HG03025 (cell line): ENCODE results near the gene ADGRF3.
"Not testable (repeated sequence)": the region's sequence is repeated elsewhere in the genome, so short reads cannot be mapped to it uniquely, and the experiment has no call there.

Experiments used
- ATAC-seq: cut with Tn5 transposase; IDR thresholded peaks from one replicate; pipeline ENCODE4 v1.9.1; 2021; ENCODE audit warnings: mild to moderate bottlenecking, moderate library complexity; ENCODE audit not compliant: unreplicated experiment, low FRiP score

The ADGRF3 gene

DNA sequence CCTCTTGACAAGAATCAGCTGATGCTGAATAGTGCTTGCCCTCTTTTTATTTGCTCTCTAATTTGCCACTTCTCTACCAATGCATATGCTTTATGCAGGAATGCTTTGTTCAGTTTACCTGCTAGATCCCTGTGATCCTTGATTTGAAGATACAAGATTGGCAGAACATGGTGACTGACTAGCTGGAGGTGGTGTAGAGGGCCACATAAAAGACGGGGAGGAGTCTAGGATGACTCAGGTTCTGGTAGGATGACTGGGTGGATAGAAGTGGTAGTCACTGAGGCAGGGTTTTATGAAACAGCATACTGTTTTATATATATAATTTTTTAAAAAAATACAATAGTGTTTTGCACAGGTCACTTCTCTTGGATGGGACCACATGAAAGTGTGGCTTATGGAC is 6.3 kb upstream of the ADGRF3 start:
- no peak for ATAC-seq

DNA sequence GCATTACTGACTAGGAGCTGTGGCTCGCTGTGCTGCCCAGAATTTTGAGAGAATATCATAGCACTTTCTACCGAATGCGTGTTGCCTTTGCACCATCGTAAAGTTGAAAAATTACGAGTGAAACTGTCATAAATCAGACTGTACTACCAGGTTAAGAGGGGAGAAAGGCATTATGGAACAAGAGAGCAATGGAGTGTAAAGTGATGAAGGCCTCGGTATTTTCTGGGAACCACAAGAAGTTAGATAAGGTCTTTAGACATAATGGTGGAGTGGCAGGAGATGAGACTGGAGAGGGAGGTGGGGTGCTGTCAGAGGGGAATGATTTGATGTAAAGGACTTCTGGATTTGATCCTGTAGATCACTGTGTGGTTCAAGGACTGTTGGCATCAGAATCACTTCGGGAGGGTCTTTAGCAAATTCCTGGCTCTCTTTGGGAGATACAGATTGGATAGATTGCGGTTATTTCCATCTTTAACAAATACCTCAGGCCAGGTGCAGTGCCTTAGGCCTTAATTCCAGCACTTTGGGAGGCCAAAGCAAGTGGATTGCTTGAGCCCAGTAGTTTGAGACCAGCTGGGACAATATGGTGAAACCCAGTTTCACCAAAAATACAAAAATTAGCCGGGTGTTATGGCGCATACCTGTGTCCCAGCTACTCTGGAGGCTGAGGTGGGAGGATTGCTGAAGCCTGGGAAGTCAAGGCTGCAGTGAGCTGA is 4.9 kb upstream of the ADGRF3 start:
- ATAC-seq, result no peak

DNA sequence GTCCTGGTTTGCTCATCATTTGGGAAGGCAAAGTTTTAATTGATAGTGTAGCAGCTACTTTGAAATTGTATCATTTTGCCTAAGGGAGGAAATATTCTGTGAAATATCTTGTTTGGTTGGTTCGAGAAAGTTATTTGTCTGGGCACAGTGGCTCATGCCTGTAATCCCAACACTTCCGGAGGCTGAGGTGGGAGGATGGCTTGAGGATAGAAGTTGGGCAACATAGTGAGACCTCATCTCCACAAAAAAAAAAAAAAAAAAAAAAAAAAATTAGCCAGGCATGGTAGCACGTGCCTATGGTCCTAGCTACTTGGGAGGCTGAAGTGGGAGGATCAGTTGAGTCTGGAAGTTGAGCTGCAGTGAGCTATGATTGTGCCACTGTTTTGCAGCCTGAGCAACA is 3.1 kb upstream of the ADGRF3 start:
- ATAC-seq, result no peak

DNA sequence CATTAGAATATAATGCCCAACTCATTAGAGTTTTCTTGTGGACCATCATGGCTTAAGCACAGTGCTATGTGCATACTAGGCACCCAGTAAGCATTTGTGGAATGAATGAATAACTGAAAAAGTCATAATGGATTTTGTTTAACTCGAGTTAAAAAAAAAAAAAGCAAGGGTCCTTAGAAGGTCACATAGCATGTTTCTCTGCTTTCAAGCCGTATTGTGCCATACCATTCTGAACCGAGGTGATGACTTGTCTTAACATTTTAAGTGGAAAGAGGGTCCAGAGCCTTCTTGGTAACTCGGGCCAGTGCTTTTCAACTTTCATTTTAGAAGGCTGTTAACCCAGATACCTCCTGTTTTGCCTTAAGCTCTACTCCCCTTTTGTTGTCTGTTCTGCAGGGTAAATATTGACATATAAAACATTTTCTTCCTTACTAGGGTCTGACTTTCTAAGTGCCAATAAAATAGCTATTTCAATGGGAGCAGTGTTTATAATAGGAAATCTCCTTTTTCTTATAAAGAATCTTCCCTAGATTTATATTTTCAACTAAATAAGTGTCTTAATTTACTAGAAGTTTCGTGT is 787 bp upstream of the ADGRF3 start:
- ATAC-seq, result no peak

DNA sequence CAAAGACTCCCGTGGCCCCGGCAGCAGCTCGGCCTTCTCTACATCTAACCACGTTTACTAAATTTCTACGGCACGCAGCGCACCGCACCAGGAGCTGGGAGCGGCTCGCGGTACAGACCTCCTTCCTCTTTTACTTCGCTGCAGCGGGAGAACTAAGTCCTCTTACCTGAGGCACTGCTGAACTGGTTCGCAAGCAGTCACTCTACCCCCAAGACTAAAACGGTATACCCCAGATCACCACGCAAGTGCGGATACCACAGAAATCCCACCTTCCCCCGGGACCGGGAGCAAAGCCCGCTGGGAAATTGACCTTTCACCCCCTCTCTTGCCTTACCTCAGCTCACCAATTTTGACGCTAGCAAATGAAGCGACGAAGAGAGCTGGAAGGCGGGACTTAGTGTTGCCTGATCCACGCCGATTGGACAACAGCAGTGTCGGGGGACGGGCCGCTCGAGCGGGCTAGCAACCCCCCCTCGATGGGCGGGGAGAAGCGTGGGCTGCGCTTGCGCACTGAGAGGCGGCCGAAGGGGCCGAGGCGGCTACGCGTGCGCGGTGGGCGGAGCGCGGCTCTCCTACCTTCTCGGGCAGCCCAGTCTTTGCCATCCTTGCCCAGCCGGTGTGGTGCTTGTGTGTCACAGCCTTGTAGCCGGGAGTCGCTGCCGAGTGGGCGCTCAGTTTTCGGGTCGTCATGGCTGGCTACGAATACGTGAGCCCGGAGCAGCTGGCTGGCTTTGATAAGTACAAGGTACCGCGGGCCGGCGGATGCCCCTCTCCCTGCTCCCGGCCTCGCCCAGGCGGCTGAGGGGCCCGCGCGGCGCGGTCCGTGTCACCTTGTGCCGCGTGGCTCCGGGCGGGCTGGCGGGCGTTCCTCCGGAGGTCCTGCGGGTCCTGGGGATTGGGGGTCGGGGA is 790 bp downstream of the ADGRF3 start, which contains the start of gene SELENOI:
Gene SELENOI (plus strand): TSS at position 599 of the 909 bp plus-strand sequence. CDS start 90 bp downstream, at position 689.
- peak; percentile 92 for ATAC-seq

DNA sequence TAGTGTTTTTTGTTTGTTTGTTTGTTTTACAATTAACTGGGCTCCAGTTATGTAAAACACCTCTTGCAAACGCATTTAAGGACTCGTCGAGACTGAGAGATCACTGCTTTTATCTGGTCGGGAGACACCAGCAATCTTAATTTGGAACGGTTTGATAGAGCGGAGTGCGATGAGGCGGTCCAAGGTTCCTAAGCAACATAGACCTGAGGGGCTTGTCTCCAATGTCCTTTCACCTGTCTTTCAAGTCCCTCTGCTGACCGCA is 1.4 kb downstream of the ADGRF3 start:
- ATAC-seq, result no peak

DNA sequence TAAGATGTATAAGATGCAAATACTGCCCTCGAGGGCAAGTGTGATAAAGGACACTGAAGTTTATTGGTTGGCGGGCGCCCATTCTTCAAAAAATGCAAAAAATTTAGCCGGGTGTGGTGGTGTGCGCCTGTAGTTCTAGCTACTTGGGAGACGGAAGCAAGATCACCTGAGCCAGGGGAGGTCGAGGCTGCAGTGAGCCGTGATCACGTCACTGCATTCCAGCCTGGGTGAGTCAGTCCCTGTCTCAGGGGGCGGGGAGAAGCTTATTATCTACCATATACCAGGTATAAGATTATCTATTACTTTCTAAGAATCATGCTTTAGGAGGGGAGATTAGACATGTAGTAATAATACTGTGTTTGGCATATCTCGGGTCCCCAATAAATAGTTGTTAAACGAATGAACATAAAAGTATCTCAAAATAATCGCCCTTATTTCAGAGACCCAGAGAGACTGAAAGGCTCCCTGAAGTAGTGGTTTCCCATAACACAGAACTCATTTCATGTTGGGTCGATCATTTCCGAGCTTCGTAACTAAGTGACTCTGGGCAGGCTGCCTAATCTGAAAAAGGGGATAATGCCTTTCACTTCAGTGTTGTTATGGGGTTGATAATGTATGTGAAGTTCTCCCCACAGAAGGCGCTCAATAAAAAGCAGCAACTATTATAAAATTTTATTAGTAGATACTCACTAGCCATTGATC is 1.9 kb downstream of the ADGRF3 start:
- ATAC-seq, result no peak

DNA sequence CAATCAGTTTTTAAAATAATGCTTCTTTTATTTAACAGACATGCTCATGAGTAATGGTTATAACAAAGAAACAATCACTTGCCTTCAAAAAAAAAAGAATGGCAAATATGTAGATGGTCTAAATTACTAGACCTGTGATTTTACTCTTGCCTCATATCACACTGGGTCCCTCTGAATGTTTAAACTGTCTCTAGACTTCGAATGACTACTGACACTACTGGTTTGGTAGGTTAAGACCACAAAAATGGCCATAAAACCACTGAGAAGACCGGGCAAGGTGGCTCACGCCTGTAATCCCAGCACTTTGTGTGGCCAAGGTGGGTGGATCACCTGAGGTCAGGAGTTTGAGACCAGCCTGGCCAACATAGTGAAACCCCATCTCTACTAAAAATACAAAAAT is 5.8 kb downstream of the ADGRF3 start:
- no peak for ATAC-seq

DNA sequence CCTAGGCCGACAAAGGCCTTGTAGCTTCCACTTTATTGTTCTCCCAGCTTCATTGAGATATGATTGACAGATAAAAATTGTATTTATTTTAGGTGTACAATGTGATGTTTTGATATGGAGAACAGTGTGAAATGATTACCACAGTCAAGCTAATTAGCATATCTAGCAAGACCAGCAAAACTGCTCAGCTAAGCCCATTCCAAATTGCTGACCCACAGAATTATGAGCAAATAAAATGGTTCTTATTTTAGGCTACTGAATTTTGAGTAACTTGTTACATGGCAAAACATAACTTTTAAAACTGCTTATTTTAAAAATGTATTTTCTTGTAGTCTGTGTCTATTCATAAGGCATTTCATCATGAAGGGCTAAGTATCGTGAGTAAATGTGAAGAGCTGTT is 9.3 kb downstream of the ADGRF3 start:
- no peak for ATAC-seq

DNA sequence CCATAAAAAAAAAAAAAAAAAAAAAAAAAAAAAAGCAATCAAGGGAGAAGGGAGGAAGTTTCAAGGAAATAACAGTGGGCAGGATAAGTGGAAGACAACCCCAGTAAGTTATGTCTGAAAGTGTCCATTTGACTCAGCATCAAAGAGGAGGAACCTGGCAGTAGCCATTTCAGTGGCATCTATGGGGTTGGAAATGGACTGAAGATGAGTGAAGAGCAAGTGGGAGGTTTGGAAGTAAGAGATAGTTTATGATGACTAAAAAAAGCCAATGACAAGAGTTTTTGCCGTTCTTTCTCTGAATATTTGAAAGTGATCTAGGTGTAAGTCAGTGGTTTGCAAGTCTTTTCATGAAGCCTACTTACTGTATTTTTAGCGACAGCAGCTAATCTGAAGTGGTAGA is 9.9 kb downstream of the ADGRF3 start:
- ATAC-seq, result no peak

DNA sequence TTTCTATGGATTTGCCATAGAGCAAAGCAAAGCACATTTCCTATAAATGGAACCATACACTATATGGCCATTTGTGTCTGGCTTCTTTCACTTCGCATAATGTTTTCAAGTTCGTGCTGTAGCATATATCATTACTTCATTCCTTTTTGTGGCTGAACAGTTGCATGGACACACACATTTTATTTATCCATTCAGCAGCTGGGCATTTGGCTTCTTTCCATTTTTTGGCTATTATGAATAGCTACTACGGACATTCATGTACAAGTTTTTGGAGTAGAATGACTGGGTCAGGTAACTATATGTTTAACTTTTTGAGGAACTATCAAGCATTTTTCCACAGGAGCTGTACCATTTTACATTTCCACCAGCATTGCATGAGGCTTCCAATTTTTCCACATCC is 11.4 kb downstream of the ADGRF3 start:
- ATAC-seq, result no peak

DNA sequence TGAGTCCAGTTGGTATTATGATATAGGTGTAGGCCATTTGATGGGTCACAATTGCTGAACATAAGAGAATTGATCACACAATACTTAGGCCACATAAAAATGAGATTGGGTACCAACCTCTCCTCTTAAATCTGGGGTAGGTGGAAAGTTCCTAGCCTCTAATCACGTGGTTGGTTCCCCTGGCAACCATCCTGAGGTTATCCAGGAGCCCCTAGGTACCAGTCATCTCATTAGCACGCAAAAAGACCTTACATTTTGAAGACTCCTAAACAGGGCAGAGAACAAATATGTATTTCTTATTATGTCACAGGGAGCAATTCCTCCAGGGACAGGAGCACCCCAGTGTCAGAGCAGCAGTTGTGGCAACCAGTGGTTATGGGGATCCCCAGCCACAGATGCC is 13.3 kb downstream of the ADGRF3 start:
- no peak for ATAC-seq

DNA sequence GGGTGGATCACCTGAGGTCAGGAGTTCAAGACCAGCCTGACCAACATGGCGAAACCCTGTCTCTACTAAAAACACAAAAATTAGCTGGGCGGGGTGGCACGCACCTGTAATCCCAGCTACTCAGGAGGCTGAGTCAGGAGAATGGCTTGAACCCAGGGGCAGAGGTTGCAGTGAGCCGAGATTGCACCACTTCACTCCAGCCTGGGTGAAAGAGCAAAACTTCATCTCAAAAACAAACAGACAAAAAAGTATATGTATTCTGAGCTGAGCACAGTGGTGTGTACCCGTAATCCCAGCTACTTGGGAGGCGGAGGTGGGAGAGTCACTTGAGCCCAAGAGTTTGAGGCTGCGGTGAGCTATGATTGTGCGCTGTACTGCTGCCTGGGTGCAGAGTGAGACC is 15.3 kb downstream of the ADGRF3 start:
- ATAC-seq, result not testable (repeated sequence)

DNA sequence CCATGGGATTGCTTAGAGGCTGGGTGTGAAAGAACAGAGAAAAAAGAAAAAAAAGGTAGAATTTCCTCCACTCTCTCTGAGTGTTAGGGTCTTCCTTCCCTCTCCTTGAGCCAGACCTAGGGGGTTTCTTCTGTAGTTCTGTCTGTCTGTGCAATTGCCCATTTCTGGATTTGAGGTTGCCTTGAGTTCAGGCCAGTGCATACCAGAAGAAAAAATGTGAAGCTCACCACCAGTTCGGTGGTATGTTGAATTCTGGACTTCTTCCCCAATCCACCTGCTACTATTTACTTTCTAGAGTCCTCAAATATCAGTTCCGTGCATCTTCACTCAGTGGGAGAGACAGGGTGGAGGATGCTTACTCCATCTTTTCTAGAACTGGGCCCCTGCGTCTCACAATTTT is 16.0 kb downstream of the ADGRF3 start:
- no peak for ATAC-seq

DNA sequence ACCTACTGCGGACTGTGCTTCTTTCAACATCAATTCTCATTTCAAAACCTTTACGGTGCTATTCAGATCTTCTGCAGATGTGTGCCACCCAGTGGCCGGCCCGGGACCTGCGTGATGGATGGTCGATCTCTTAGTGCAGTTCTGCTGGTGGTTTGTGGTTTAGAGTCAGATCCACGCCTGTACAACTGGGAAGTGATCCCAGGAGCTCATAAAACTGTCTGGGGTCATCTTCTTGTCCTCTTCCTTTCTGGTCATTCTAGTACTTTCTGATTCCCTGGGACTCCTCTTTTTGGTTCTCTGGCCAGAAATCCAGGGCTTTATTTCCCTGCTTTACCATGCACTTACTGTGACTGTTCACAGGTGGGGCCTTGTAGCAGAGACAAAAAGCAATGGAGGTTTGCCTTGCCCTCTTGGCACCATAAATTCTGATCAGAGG is 16.5 kb downstream of the ADGRF3 start:
- no peak for ATAC-seq

DNA sequence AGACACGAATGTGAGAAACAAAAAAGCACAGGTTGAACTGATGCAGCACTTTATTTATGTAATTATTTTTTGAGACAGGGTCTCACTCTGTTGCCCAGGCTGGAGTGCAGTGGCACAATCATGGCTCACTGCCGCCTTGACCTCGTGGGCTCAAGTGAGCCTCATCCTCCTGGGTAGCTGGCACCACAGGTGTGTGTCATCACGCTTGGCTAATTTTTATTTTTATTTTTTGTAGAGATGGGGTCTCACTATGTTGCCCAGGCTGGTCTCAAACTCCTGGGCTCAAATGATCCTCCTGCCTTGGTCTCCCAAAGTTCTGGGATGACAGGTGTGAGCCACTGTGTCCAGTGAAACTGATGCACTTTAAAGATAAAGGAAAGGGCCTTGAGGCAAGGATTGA is 17.5 kb downstream of the ADGRF3 start:
- ATAC-seq, result not testable (repeated sequence)

DNA sequence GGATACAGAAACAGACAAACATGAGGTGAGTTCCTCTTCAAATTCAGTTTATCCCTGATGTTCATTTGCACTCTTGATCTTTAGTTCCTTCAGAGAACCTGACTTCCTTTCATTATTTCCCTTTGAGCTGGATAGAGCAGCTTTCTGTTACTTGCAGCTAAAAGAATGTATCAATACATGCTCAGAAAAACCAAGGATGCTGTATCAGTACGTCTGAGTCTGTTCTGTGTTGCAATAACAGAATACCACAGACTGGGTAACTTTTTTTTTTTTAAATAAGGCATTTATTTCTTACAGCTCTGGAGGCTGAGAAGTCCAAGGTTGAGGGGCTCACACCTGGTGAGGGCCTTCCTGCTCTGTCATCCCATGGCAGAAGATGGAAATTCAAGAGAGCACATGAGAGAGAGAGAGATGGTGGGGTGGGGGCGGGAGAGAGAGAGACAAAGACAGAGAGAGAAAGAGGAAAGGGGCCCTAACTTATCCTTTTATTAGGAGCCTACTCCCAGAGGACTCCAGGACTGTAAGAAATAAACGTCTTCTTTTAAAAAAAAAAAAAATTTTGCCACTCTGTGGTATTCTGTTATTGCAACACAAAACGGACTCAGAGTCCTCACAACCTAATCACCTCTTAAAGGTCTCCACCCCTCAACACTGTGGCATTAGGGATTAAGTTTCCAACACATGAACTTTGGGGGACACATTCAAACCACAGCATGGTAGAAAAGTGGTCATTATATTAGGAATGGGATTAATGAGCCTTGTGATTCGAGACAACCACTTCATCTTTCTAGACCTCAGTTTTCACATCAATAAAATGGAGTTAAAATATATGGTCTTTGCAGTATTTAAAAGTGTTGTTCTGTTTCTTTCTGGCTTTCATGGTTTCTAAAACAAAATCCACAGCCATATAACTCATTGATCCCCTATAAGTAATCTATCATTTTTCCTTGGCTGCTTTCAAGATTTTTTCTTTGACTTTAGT is 19.0 kb downstream of the ADGRF3 start:
- no peak for ATAC-seq

DNA sequence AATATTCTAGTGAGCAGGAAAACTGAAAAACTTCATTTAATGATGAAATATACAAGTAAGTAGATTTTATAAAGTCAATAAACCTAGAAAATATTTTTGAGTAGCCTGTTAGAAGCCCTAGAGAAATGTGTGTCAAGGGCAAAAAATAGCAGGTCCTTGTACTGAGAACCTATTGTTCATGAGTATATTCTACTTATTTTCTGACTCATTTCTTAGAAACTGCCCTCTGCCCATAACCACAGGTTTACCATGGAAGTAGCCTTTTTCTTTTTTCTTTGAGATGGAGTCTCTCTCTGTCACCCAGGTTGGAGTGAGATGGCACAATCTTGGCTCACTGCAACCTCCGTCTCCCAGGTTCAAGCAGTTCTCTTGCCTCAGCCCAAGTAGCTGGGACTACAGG is 20.1 kb downstream of the ADGRF3 start:
- ATAC-seq, result no peak

DNA sequence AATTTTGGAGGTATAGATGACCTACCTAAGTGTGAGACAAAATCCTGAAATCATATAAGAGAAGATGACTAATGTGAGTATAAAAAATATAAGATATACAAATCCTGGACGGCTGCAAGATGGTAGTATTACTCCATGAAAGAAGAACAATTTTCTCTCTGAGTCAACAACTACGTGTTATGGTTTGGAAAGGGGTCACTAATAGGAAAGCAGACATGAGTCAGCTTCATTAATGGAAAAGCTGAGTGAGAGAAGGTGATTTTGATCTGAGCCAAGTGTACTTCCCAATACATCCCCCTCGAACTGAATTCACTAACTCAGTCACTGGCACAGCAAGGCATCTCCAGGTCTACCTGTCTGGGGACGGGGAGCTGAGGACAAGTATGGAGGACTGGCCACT is 20.7 kb downstream of the ADGRF3 start:
- no peak for ATAC-seq

DNA sequence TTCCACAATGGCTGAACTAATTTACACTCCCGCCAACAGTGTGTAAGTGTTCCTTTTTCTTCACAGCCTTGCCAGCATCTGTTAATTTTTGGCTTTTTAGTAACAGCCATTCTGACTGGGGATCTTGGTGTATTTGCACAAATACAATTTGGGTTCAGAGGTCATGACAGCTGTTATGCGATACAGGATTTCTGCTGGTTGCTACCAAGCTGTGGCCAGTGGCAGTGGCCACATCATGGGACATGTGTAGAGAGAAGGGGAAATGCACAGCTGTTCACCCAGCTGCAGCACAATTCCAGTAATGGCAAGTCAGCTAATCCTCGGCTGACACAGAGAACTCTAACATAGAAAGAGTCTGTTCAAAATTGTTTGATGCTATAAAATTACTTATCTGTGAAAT is 21.7 kb downstream of the ADGRF3 start:
- no peak for ATAC-seq
